K562 (cell line): ENCODE results near the gene C16orf92. TPM values are rescaled to one million over a fixed set of nuclear protein-coding genes. Genes with fewer than 3 reads are reported as not detected.

ENCODE experiments used
- ATAC-seq: fragments of 200-7000 bp; cut with Tn5 transposase; 3 replicates; pipeline ENCODE4 v1.9.1; 2020; ENCODE audit warnings: moderate library complexity
- BruUV-seq: library from RNA; stranded (reverse); fragments of 400-500 nt; replicated peaks from 2 replicates; lab custom pipeline; 2021; lab: Mats Ljungman, UMichigan
- CTCF ChIA-PET: fragments of 300-600 bp; formaldehyde crosslinking; extraction: SDS; loops from one replicate; lab custom pipeline; 2021; ENCODE audit warnings: low intra/inter-chr PET ratio; lab: Yijun Ruan, JAX
- POLR2A ChIA-PET: fragments of 300-600, 350-650 bp; sonication (Branson Sonifier 250); formaldehyde crosslinking; extraction: SDS; loops from one replicate; lab custom pipeline; 2021; ENCODE audit warnings: antibody characterized with exemption, inconsistent platforms; lab: Yijun Ruan, JAX
- DNase-seq, 4 experiments: peaks; one replicate each; pipeline versions ENCODE4 v3.0.0 to v3.0.0-alpha.2; 2011 to 2018; ENCODE audit warnings: low spot score in 3 of 4, mixed read lengths in 3 of 4; ENCODE audit errors: extremely low read depth in 1 of 4
- FAIRE-seq: peaks from 2 replicates; lab custom pipeline; 2011; peaks lifted over from hg19 to GRCh38; lab: Jason Lieb, UNC
- H2AFZ ChIP-seq: 2 replicates; pipeline ENCODE4 v1.6.0; 2011; ENCODE audit warnings: low read depth, low read length, control low read depth, inconsistent platforms
- H3K27ac ChIP-seq: fragments of 200-600 bp; 3 replicates; pipeline ENCODE4 v1.8.0; 2011; ENCODE audit warnings: low read depth, mild to moderate bottlenecking, control low read depth, inconsistent platforms, low read length, moderate library complexity, mixed read lengths; ENCODE audit errors: extremely low read depth
- H3K27me3 ChIP-seq, 2 experiments: fragments of 300-600 bp in 1 of 2; 2 replicates in 1 of 2; 3 replicates in 1 of 2; pipeline versions ENCODE4 v1.6.0 to v1.8.0; 2011; ENCODE audit warnings: inconsistent platforms in 2 of 2, low read length in 2 of 2, mild to moderate bottlenecking in 1 of 2, mixed read lengths in 1 of 2, moderate library complexity in 1 of 2; ENCODE audit not compliant: control insufficient read depth in 2 of 2, insufficient read depth in 2 of 2
- H3K36me3 ChIP-seq: fragments of 300-600 bp; 3 replicates; pipeline ENCODE4 v1.8.0; 2011; ENCODE audit warnings: mild to moderate bottlenecking, low read length, inconsistent platforms; ENCODE audit not compliant: control insufficient read depth, insufficient read depth
- H3K4me1 ChIP-seq, 2 experiments: fragments of 200-600 bp in 1 of 2; replicated peaks in 1 of 2; 2 replicates in 1 of 2; 3 replicates in 1 of 2; pipeline versions ENCODE4 v1.5.1 to v1.8.0; 2011; ENCODE audit warnings: inconsistent platforms in 2 of 2, low read length in 2 of 2, mild to moderate bottlenecking in 1 of 2, mixed read lengths in 1 of 2, moderate library complexity in 1 of 2; ENCODE audit not compliant: control insufficient read depth in 2 of 2, insufficient read depth in 2 of 2
- H3K4me2 ChIP-seq: 2 replicates; pipeline ENCODE4 v1.6.1; 2011; ENCODE audit warnings: low read length, control low read depth, inconsistent platforms, mixed read lengths; ENCODE audit not compliant: insufficient read depth
- H3K4me3 ChIP-seq: fragments of 200-600 bp; sonication (generic), shearing (Covaris generic); 2 replicates; pipeline ENCODE4 v1.5.1; 2016; ENCODE audit warnings: control low read depth, inconsistent platforms
- H3K79me2 ChIP-seq: fragments of 200-600 bp; 3 replicates; pipeline ENCODE4 v1.8.0; 2011; ENCODE audit warnings: low read length, inconsistent platforms; ENCODE audit not compliant: control insufficient read depth, insufficient read depth
- H3K9ac ChIP-seq, 2 experiments: 2 replicates each; pipeline versions ENCODE4 v1.6.0 to v1.6.1; 2011; ENCODE audit warnings: low read depth in 2 of 2, low read length in 2 of 2, control low read depth in 1 of 2, inconsistent platforms in 1 of 2, mild to moderate bottlenecking in 1 of 2, mixed read lengths in 1 of 2; ENCODE audit not compliant: insufficient read depth in 1 of 2
- H3K9me1 ChIP-seq: one replicate; pipeline ENCODE4 v1.6.0; 2011; ENCODE audit warnings: inconsistent platforms, mild to moderate bottlenecking, low read length, moderate library complexity; ENCODE audit not compliant: control insufficient read depth, insufficient read depth
- H3K9me3 ChIP-seq: replicated peaks from 2 replicates; pipeline ENCODE4 v1.5.1; 2011; ENCODE audit warnings: low read depth, low read length, inconsistent platforms; ENCODE audit not compliant: control insufficient read depth, insufficient read depth
- H4K20me1 ChIP-seq: replicated peaks from 2 replicates; pipeline ENCODE4 v1.6.1; 2011; ENCODE audit warnings: low read length, inconsistent platforms, mixed read lengths; ENCODE audit not compliant: control insufficient read depth, insufficient read depth
- C11orf30 ChIP-seq: fragments of 450-650 bp; IDR thresholded peaks from 2 replicates; pipeline ENCODE4 v1.6.1; 2016; ENCODE audit warnings: low read depth, mild to moderate bottlenecking
- CBX1 ChIP-seq: sonication (generic); IDR thresholded peaks from 2 replicates; pipeline ENCODE4 v1.6.1; 2016; ENCODE audit warnings: antibody characterized with exemption, low read depth, mild to moderate bottlenecking
- EGR1 ChIP-seq: fragments of 450-650 bp; conservative IDR thresholded peaks from 2 replicates; pipeline ENCODE4 v1.6.1; 2017; ENCODE audit warnings: mild to moderate bottlenecking
- ID3 ChIP-seq, 2 experiments: fragments of 250-450 bp in 1 of 2; fragments of 450-650 bp in 1 of 2; sonication (Bioruptor Pico) in 1 of 2; IDR thresholded peaks; 2 replicates each; pipeline versions ENCODE4 v1.6.1 to v1.8.0; 2016 to 2021; ENCODE audit warnings: mild to moderate bottlenecking in 2 of 2, moderate library complexity in 2 of 2, missing compliant biosample characterization in 1 of 2, missing genetic modification characterization in 1 of 2
- ZNF395 ChIP-seq: fragments of 200-800 bp; sonication (Bioruptor generic); IDR thresholded peaks from 2 replicates; pipeline ENCODE4 v1.6.1; 2017; ENCODE audit warnings: missing genetic modification characterization, missing compliant biosample characterization
- ZNF518B ChIP-seq: fragments of 250-450 bp; sonication (Bioruptor Pico); IDR thresholded peaks from 2 replicates; pipeline ENCODE4 v1.5.0; 2021; ENCODE audit warnings: mild to moderate bottlenecking, moderate library complexity
- ZNF644 ChIP-seq: fragments of 200-800 bp; sonication (Bioruptor generic); IDR thresholded peaks from 2 replicates; pipeline ENCODE4 v1.6.1; 2016; ENCODE audit warnings: low read depth, missing genetic modification characterization, missing compliant biosample characterization
- ZZZ3 ChIP-seq: fragments of 450-650 bp; IDR thresholded peaks from 2 replicates; pipeline ENCODE4 v1.6.1; 2016; ENCODE audit warnings: antibody characterized with exemption, mild to moderate bottlenecking, moderate library complexity
- WGBS: fragments of 100-300 bp; shearing (Covaris generic); methylation state at CpG from one replicate; pipeline ENCODE4 v1.1.6; 2016; ENCODE audit warnings: low coverage, mixed read lengths; ENCODE audit not compliant: insufficient coverage; ENCODE audit errors: missing lambda C conversion rate; 5-methylcytosine and 5-hydroxymethylcytosine counted together
- in situ Hi-C: fragments of 300-500 bp; cut with MboI; formaldehyde crosslinking; loops from 4 replicates; pipeline ENCODE4 v1.15.0; 2018; ENCODE audit warnings: inconsistent platforms, mixed read lengths
- intact Hi-C: fragments of 100-400 bp; cut with micrococcal nuclease; formaldehyde crosslinking; loops from 2 replicates; pipeline ENCODE4 v1.14.2; 2022
- polyA plus RNA-seq, 8 experiments: library from polyadenylated mRNA; depleted of rRNA in 4 of 8; stranded (reverse) in 5 of 8; unstranded in 3 of 8; fragments of >200 nt; fragmentation: Nextera tagmentation in 2 of 8; fragmentation: Illumina TruSeq in 1 of 8; extraction: Ambion mirVana in 2 of 8; extraction: Trizol in 1 of 8; gene quantifications; 2 replicates each; pipeline versions ENCODE4 v1.2.1 to v1.2.3, GENCODE V29; 2011 to 2014; ENCODE audit warnings: inconsistent platforms in 1 of 8, missing spikeins in 1 of 8
- total RNA-seq, 7 experiments: library from RNA; depleted of rRNA in 6 of 7; stranded (reverse); fragments of >200 nt in 6 of 7; fragmentation: Illumina TruSeq in 2 of 7; extraction: Trizol in 2 of 7; gene quantifications; 2 replicates each; pipeline versions ENCODE4 v1.2.1 to v1.2.3, GENCODE V29; 2011 to 2021; ENCODE audit warnings: low replicate concordance in 1 of 7

Gene C16orf92
- total and polyA plus RNA-seq, 9 of the 15 experiments (the other 6 are each of a cell fraction or from before 2014, with no cell fraction given), result not detected

GRCh38 chr16:29990034-29990433 is 33.0 kb upstream of the C16orf92 start:
- no peak overlapping the region for H3K4me2 ChIP-seq
- H4K20me1 ChIP-seq, result no peaks in the 10 kb centered on the region
- TF ChIP-seq ZNF644 (tag) (no peak), ZNF395 (no peak), ZZZ3 (no peak), CBX1 (no peak), ID3 (CRISPR knock-in tag; IDR thresholded peaks at IDR 0.05) (no peak), ID3 (tag; IDR thresholded peaks at IDR 0.05) (no peak), C11orf30 (no peak), EGR1 (no peak), ZNF518B (no peak)
- no peak overlapping the region for H3K4me3 ChIP-seq
- intact Hi-C loops, result no loop called here
- no peak overlapping the region for H2AFZ ChIP-seq
- in situ Hi-C loops, result no loop called here
- H3K79me2 ChIP-seq, result peaks cover under 1% of the 10 kb centered on the region; the same call in 1 of the 3 replicates
- peaks cover 9 to 41% of the 10 kb centered on the region in 2 experiments; a peak in 4 of 5 replicates for H3K4me1 ChIP-seq
- DNase-seq (no peak), ATAC-seq (no peak), FAIRE-seq (no peak)
- no TSS peak for BruUV-seq
- no peaks in the 10 kb centered on the region for H3K9me3 ChIP-seq
- H3K27ac ChIP-seq, result no peak overlapping the region
- peaks cover 86% of the 10 kb centered on the region; the same call in 2 of the 3 replicates for H3K36me3 ChIP-seq
- CTCF ChIA-PET, result no interaction called here
- H3K9me1 ChIP-seq, result no peaks in the 10 kb centered on the region
- no peaks in the 10 kb centered on the region for H3K27me3 ChIP-seq
- no peak overlapping the region for H3K9ac ChIP-seq
- POLR2A ChIA-PET, result interaction anchor here (1.0 to 2.1 kb wide), 2 partner anchors 13 to 16 kb away, joined by 9 to 14 read pairs; partner anchors contain the start of gene TAOK2
- 78% methylated on average over 2 of the region's 2 CpGs for WGBS
